Endodermal cell (in vitro differentiated cells): ENCODE data around the gene PTPRQ. TPM values are rescaled to one million over a fixed set of nuclear protein-coding genes. Genes with fewer than 3 reads are reported as not detected.

Experiments
- DNase-seq: peaks from one replicate; pipeline ENCODE4 v3.0.0-alpha.2; 2017
- H3K27ac ChIP-seq: 2 replicates; pipeline ENCODE4 v1.5.1; 2013; ENCODE audit warnings: mild to moderate bottlenecking, low read depth, low read length, moderate library complexity
- H3K27me3 ChIP-seq: 2 replicates; pipeline ENCODE4 v1.6.1; 2013; ENCODE audit warnings: mild to moderate bottlenecking, low read length, moderate library complexity; ENCODE audit not compliant: insufficient read depth, control insufficient read depth, poor library complexity, severe bottlenecking
- H3K36me3 ChIP-seq: 2 replicates; pipeline ENCODE4 v1.7.0; 2013; ENCODE audit warnings: mild to moderate bottlenecking, low read length, moderate library complexity; ENCODE audit not compliant: control insufficient read depth, insufficient read depth
- H3K4me1 ChIP-seq: one replicate; pipeline ENCODE4 v1.7.0; 2013; ENCODE audit warnings: low read length; ENCODE audit not compliant: control insufficient read depth, insufficient read depth
- H3K4me3 ChIP-seq: 2 replicates; pipeline ENCODE4 v1.5.1; 2013; ENCODE audit warnings: mild to moderate bottlenecking, low read length, moderate library complexity
- H3K9ac ChIP-seq: 2 replicates; pipeline ENCODE4 v1.6.1; 2013; ENCODE audit warnings: mild to moderate bottlenecking, low read length, moderate library complexity; ENCODE audit not compliant: poor library complexity, severe bottlenecking; ENCODE audit errors: extremely low read depth
- H3K9me3 ChIP-seq: 2 replicates; pipeline ENCODE4 v1.6.1; 2013; ENCODE audit warnings: mild to moderate bottlenecking, low read length, moderate library complexity; ENCODE audit not compliant: control insufficient read depth
- H3K27ac Mint-ChIP-seq: 2 replicates; pipeline ENCODE4 v1.8.0; 2020; ENCODE audit warnings: mixed read lengths
- H3K27me3 Mint-ChIP-seq: 2 replicates; pipeline ENCODE4 v1.8.0; 2021; ENCODE audit warnings: mild to moderate bottlenecking, mixed read lengths; ENCODE audit not compliant: insufficient read depth
- H3K36me3 Mint-ChIP-seq: 2 replicates; pipeline ENCODE4 v1.8.0; 2020; ENCODE audit warnings: low read depth, mixed read lengths
- H3K4me1 Mint-ChIP-seq: 2 replicates; pipeline ENCODE4 v1.8.0; 2020; ENCODE audit warnings: mixed read lengths
- H3K4me3 Mint-ChIP-seq: 2 replicates; pipeline ENCODE4 v1.8.0; 2020; ENCODE audit warnings: mild to moderate bottlenecking, moderate library complexity, mixed read lengths
- H3K9me3 Mint-ChIP-seq: 2 replicates; pipeline ENCODE4 v1.8.0; 2020; ENCODE audit warnings: mild to moderate bottlenecking, mixed read lengths
- WGBS, 2 experiments: methylation state at CpG; one replicate each; pipeline versions ENCODE4 v1.1.5 to v1.1.7; 2013; ENCODE audit warnings: missing lambda C conversion rate in 2 of 2, mixed read lengths in 1 of 2; ENCODE audit not compliant: insufficient coverage in 1 of 2, insufficient read length in 1 of 2; 5-methylcytosine and 5-hydroxymethylcytosine counted together
- total RNA-seq, 2 donors: library from RNA; stranded (reverse); fragmentation: NEBNext Ultra II Directional in 1 of 2; extraction: Animal tissue kit (Norgen Biotek cat#: 25700) in 1 of 2; gene quantifications; 2 replicates in 1 of 2; 3 replicates in 1 of 2; pipeline ENCODE4 v1.2.1, GENCODE V29; 2021
- TF ChIP-seq, protein P1 (sequence below): fragments of 200-600 bp; sonication (generic); conservative IDR thresholded peaks from 2 replicates; pipeline ENCODE4 v1.5.0; 2021; ENCODE audit warnings: antibody characterized with exemption, mild to moderate bottlenecking

PTPRQ gene
- total RNA-seq, 2 donors from 2014 or later = 0.13 TPM; not detected in 1

DNA sequence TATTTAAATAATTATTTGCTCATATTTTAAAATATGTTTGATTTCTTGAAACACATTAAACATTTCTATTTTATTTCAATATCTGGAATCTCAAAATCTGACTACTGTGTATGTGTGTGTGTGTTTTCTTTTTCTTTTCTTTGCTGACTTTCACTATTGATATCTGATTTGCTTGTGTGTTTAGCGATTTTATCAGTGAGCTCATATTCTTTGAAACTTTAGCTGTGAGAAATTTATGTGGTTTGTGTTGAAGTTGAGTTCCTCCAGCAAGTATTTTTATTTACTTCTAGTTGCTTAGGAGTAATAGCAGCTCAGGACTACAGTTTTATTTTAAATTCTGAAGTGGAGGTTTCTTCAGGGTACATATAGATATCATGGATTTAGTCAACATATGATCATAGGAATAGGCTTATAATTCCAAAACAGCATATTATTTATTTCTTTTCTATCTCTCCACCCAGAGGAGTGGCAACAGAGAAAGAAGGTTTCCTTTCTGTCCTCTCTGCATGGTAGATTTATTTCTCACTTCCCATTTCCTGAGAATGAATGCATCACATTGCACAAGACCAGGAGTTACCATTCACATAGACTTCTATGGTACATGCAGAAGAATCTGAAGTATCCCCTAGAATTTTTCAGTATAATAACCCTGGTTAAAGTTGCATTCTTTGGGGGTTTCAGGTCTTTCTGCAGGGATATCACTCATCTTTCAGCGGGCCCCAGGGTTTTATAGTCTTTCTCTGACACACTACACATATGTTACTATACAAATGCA, 60.5 kb downstream of the PTPRQ start:
- no peak overlapping the region for H3K4me3 Mint-ChIP-seq
- Histone ChIP-seq H3K4me3 (no peak overlapping the region), H3K27ac (no peak overlapping the region), H3K4me1 (no peaks in the 10 kb centered on the region), H3K9me3 (no peaks in the 10 kb centered on the region), H3K36me3 (no peaks in the 10 kb centered on the region), H3K9ac (no peak overlapping the region), H3K27me3 (peaks cover 9% of the 10 kb centered on the region)
- no peak for DNase-seq
- no peaks in the 10 kb centered on the region for H3K4me1 Mint-ChIP-seq
- H3K36me3 Mint-ChIP-seq = no peaks in the 10 kb centered on the region
- TF ChIP-seq, protein P1, sequence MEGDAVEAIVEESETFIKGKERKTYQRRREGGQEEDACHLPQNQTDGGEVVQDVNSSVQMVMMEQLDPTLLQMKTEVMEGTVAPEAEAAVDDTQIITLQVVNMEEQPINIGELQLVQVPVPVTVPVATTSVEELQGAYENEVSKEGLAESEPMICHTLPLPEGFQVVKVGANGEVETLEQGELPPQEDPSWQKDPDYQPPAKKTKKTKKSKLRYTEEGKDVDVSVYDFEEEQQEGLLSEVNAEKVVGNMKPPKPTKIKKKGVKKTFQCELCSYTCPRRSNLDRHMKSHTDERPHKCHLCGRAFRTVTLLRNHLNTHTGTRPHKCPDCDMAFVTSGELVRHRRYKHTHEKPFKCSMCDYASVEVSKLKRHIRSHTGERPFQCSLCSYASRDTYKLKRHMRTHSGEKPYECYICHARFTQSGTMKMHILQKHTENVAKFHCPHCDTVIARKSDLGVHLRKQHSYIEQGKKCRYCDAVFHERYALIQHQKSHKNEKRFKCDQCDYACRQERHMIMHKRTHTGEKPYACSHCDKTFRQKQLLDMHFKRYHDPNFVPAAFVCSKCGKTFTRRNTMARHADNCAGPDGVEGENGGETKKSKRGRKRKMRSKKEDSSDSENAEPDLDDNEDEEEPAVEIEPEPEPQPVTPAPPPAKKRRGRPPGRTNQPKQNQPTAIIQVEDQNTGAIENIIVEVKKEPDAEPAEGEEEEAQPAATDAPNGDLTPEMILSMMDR = no peak
- peaks cover 4% of the 10 kb centered on the region for H3K27me3 Mint-ChIP-seq
- 53% methylated on average over 2 of the region's 2 CpGs; no CpG with 5 or more reads in 1 of the 2 experiments for WGBS, 2 experiments
- no peaks in the 10 kb centered on the region for H3K9me3 Mint-ChIP-seq
- H3K27ac Mint-ChIP-seq = no peak overlapping the region

DNA sequence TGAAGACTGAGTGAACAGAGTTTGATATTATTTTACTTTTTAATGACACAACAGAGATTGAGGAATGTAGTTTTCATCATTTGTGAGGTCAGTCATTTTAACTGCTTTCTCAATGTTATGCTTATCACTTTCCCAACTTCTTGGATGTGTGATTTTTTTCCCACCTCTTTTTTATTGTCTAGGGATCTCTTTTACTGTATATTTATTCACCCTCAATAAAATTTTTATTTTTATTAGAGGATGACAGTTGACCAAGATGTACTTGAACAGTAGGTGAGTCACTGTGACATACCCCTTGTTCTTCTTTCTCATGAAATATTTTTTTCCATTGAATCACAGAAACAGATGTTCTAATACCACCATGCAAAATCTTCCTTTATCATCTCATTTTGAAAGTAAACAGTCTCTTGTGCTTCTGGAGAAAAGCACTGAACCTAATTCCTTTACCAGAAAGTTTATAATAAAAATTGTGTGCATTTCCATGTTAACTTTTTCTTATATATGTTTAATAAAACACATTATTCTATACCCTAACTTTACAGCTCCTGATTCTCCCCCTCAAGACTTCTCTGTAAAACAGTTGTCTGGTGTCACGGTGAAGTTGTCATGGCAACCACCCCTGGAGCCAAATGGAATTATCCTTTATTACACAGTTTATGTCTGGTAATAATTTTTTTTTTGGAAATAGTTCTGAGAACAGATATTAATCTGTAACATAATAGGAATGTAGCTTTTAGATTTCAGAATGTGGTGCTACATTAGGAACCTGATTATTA, 65.9 kb downstream of the PTPRQ start:
- H3K36me3 ChIP-seq = no peaks in the 10 kb centered on the region
- H3K36me3 Mint-ChIP-seq = no peaks in the 10 kb centered on the region
- no peaks in the 10 kb centered on the region for H3K4me1 Mint-ChIP-seq
- H3K4me3 Mint-ChIP-seq = no peak overlapping the region
- H3K27me3 ChIP-seq = peaks cover 24% of the 10 kb centered on the region
- 87% methylated on average over 1 of the region's 1 CpG; no CpG with 5 or more reads in 1 of the 2 experiments for WGBS, 2 experiments
- H3K4me1 ChIP-seq = no peaks in the 10 kb centered on the region
- no peak overlapping the region for H3K27ac ChIP-seq
- H3K9me3 Mint-ChIP-seq = no peaks in the 10 kb centered on the region
- DNase-seq = no peak
- H3K4me3 ChIP-seq = no peak overlapping the region
- no peak overlapping the region for H3K27ac Mint-ChIP-seq
- no peaks in the 10 kb centered on the region for H3K9me3 ChIP-seq
- TF ChIP-seq, protein P1 = no peak
- peaks cover 32% of the 10 kb centered on the region for H3K27me3 Mint-ChIP-seq
- H3K9ac ChIP-seq = no peak overlapping the region

DNA sequence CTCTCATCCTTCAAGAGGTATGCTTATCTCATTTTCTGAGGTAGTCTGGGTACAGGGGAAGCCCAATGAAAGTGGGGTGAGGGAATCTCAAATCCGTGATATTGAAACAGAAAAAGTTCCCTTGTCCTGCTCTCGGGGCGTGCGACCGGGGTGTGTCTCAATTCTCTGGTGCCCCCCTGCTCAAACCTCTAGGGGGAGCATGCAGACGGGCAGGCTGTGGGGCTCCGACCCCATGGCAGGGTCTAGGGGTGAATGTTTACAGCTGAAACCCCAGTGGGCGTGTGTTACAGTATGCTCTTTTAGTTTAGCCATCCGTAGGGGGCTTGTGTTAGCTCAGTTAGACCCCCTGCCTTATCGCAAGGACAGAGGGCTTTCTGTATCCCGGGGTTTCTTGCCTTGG, 68.7 kb downstream of the PTPRQ start:
- Histone ChIP-seq H3K4me3 (no peak overlapping the region), H3K9me3 (peaks cover 4% of the 10 kb centered on the region), H3K27ac (no peak overlapping the region), H3K27me3 (peaks cover 40% of the 10 kb centered on the region), H3K9ac (no peak overlapping the region), H3K4me1 (no peaks in the 10 kb centered on the region), H3K36me3 (no peaks in the 10 kb centered on the region)
- Mint-ChIP-seq H3K27me3 (peaks cover 41% of the 10 kb centered on the region), H3K36me3 (no peaks in the 10 kb centered on the region), H3K4me3 (no peak overlapping the region), H3K27ac (no peak overlapping the region), H3K4me1 (no peaks in the 10 kb centered on the region), H3K9me3 (peaks cover 3% of the 10 kb centered on the region)
- DNase-seq = peak; percentile 56
- 82 to 95% methylated on average over 6 to 11 of the region's 11 CpGs for WGBS, 2 experiments
- TF ChIP-seq, protein P1 = peak; percentile 39
